Dermis microvascular lymphatic vessel endothelial cell (primary cell): ENCODE measurements around the gene TMEM72. TPM values are rescaled to one million over a fixed set of nuclear protein-coding genes. Genes with fewer than 3 reads are reported as not detected.

Source experiments
- DNase-seq, 2 donors: peaks; one replicate each; pipeline versions ENCODE4 v3.0.0 to v3.0.0-alpha.2; 2010; ENCODE audit warnings: low read depth in 2 of 2
- total RNA-seq: library from RNA; depleted of rRNA; stranded (reverse); fragments of >200 nt; gene quantifications from 2 replicates; pipeline ENCODE4 v1.2.1, GENCODE V29; 2014

TMEM72 gene
- total RNA-seq, 1 donor from 2014 or later: not detected

- no peak for DNase-seq
These were observed 22.5 kb downstream of the TMEM72 start for GRCh38 chr10:44933451-44934321.

- DNase-seq: no peak
These were observed 23.5 kb downstream of the TMEM72 start for GRCh38 chr10:44934416-44935200.

GRCh38 chr10:44935201-44935965, 24.2 kb downstream of the TMEM72 start:
- peak in 1 of 2 donors; percentile 39 for DNase-seq

GRCh38 chr10:44935966-44936295, 24.8 kb downstream of the TMEM72 start:
- DNase-seq: no peak

- no peak for DNase-seq
These were observed 25.3 kb downstream of the TMEM72 start for GRCh38 chr10:44936314-44936975.

GRCh38 chr10:44937196-44938005, 26.3 kb downstream of the TMEM72 start:
- no peak for DNase-seq

GRCh38 chr10:44938956-44939355, 27.8 kb downstream of the TMEM72 start:
- no peak for DNase-seq

- no peak for DNase-seq
These were observed 28.7 kb downstream of the TMEM72 start for GRCh38 chr10:44939691-44940401.

- no peak for DNase-seq
These were observed 33.2 kb downstream of the TMEM72 start for GRCh38 chr10:44944354-44944753.

GRCh38 chr10:44946205-44946604, 35.1 kb downstream of the TMEM72 start:
- DNase-seq: no peak

GRCh38 chr10:44947371-44948152, 36.4 kb downstream of the TMEM72 start:
- no peak for DNase-seq

- DNase-seq: no peak
These were observed 37.5 kb downstream of the TMEM72 start for GRCh38 chr10:44948642-44949041.

GRCh38 chr10:44949127-44949802, 38.1 kb downstream of the TMEM72 start:
- no peak for DNase-seq

- no peak for DNase-seq
These were observed 38.8 kb downstream of the TMEM72 start for GRCh38 chr10:44949915-44950314.

- DNase-seq: no peak
These were observed 39.4 kb downstream of the TMEM72 start for GRCh38 chr10:44950326-44951225.

GRCh38 chr10:44951576-44952226, 40.6 kb downstream of the TMEM72 start:
- no peak for DNase-seq

GRCh38 chr10:44952779-44953231, 41.7 kb downstream of the TMEM72 start:
- DNase-seq: no peak
